ENCODE results near the gene PDE9A.

Gene PDE9A

DNA sequence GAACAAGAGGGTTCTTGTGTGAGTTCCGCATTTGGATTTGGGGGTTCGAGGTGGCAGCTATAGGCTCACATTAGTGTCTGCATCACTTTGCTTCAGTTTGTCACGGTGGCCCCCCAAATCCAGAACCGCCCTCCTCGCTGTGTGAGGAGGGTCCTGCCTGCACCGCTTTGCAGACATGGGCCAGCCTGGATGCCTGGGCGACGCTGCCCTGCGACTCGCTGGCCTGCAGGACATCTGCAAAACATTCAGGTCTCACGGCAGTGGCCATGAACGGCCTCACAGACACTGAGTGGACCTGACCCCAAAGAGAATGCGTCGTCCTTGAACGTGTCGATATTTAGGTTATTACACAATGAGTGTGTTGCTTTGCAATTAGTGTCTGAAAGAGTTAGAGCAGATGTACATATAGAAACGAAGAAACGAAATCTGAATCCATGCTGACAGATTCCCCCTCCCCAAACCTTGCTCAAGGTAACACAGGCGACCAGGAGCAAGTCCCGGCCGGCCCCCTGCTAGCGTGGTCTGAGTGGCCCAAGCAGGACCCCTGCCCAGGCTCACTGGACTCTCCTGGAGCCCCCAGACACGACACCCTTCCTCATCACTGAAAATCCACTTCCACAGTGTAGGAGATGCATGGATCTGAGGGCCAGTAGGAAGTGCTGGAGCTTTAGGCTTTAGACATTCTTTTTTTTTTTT is 20.4 kb downstream of the PDE9A start:
- DNase-seq: no peak

GRCh38 chr21:42674351-42674940 is 21.0 kb downstream of the PDE9A start:
- DNase-seq: no peak

- DNase-seq: no peak
Measured at GRCh38 chr21:42675403-42675802, 22.0 kb downstream of the PDE9A start.

GRCh38 chr21:42676808-42677207 is 23.4 kb downstream of the PDE9A start:
- DNase-seq: no peak

- peak; percentile 70 for DNase-seq
Measured at GRCh38 chr21:42677339-42678321, 24.2 kb downstream of the PDE9A start.

DNA sequence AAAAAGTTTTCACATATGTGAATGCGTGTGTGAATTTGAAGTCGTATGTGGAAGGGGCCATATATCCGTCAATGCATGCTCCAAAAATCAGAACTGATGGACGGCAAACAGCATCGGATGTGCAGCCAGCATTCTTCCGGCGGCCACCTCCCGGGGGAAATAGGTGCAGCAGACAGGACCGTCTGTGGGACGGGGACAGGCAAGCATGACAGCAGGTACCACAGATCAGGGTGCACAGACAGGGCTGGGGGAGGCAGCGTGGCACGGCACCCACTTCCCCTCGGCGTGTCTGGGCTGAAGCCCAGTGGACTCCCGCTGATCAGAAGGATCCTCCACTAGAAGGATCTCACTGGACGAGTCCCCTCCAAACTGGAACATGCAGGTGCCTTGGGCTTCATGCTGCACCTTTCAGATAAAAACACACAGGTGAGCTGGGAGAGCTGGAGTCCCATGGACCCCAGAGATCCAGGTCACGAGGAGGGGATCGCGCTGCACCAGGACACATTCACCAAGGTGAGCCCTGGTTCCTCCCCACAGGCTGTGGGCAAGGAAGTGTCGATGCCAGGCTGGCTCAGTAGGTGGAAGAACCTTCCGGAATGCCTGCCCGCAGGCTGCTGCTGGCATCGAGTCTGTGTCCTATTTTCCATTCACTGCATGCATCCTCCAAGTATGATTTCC is 25.3 kb downstream of the PDE9A start:
- no peak for DNase-seq

DNA sequence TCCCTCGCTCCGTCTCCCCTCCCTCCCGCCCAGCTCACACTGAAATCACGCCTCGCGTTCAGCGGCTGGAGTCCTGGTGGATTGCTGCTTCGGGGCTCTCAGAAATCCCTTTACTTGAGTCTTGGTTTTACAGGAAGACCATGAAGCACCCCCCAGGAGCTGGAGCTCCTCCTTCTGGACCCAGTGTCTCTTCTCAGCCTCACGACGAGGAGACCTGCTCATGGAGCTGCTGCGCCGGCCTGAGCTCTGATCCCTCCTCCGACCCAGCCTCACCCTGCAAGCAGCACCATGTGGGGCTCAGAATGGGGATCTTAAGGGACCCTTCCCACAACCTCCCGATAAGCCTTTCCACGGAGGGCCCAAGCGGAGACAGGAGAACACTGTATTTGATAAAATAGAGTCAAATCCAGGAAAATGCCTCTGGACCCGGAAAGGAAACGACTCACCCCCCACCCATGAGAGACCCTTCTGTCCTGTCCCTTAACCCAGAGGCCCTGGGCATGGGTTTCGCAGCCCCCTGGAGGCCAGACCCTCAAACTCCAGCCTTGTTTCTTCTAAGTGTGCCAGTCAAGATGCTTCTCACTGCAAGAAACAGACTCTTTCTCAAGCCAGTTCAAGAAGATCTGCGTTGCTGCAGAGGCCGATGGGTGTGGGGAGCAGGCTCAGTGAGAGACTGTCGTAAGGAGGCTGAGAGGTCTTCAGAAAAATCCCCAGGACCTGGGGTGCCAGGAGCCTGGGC is 26.1 kb downstream of the PDE9A start:
- DNase-seq: no peak

GRCh38 chr21:42680058-42680330 is 26.6 kb downstream of the PDE9A start:
- no peak for DNase-seq

GRCh38 chr21:42680429-42680828 is 27.0 kb downstream of the PDE9A start:
- no peak for DNase-seq

- no peak for DNase-seq
Measured at GRCh38 chr21:42681296-42682206, 28.1 kb downstream of the PDE9A start.

- no peak for DNase-seq
Measured at GRCh38 chr21:42682661-42683210, 29.3 kb downstream of the PDE9A start.

DNA sequence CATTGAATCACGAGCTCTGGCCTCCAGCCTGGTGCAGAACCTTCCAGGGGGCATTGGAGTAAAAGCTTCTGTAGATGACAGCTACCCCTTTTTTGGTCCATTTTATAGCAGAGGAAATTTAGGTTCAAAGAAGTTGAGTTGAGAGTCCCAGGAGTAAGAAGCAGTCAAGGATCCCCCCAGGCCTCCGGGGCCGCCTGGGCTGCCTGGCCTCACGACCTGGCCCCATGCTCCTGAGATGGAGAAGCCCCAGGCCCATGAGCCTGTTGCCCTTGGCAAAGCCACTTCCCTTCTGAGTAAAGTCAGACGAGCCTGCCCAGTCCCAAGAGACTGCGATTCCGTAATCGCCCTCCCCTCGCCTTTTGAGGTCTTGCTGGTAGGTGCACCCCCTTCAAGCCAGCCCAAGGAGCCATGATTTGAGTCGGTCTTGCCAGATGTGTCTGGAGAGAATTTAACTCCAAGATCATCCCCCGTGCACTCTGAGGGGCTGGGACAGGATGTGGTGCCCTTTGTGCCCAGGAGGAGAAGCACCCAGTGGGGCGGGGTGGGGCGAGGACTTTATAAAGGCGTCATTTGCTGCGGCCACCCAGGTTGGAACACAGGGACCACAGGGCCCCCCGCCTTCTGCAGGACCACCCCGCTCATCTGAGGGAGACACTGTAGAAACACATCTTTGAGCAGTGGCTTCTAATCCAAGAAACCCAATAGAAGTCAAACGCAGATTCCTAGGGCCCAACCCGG is 30.1 kb downstream of the PDE9A start:
- DNase-seq: no peak

- DNase-seq: peak; percentile 43
Measured at GRCh38 chr21:42684109-42684916, 30.9 kb downstream of the PDE9A start.

GRCh38 chr21:42685036-42685435 is 31.6 kb downstream of the PDE9A start:
- no peak for DNase-seq

DNA sequence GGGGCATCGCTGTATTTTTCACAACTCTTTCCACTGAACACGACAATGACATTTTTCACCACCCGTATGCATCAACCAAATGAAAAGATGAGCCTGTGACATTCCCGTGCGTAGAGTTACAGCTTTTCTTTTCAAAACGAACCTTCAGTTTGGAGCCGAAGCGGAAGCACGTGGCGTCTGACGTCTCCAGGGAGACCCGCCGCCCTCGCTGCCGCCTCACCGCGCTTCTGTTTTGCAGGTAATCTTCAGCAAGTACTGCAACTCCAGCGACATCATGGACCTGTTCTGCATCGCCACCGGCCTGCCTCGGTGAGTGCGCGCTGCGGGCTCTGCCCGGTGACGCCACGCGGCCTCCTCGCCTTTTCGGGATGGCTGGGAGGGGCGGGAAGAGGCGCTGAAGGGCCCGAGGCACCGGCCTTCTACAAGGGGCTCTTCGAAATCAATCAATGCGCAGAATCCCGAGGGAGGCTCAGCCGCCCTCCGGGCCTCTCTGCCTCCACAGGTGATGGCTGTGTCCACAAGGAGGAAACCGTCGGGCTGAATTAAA is 32.6 kb downstream of the PDE9A start:
- no peak for DNase-seq

DNA sequence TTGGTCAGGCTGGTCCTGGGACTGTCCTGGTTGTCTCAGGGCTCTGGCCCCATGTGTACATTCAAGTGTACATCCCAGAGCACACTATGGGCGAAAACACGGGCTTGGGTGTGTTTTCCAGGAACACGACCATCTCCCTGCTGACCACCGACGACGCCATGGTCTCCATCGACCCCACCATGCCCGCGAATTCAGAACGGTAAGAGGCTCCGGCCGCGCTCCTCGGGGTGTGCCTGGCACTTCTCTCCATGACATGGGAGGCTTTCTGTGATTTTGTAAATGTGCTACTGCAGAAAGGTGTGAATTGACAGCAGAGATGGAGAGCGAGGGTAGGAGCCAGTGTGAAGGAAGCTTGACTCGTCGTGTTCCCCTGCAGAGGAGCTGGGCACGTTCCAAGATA is 34.4 kb downstream of the PDE9A start:
- no peak for DNase-seq

DNA sequence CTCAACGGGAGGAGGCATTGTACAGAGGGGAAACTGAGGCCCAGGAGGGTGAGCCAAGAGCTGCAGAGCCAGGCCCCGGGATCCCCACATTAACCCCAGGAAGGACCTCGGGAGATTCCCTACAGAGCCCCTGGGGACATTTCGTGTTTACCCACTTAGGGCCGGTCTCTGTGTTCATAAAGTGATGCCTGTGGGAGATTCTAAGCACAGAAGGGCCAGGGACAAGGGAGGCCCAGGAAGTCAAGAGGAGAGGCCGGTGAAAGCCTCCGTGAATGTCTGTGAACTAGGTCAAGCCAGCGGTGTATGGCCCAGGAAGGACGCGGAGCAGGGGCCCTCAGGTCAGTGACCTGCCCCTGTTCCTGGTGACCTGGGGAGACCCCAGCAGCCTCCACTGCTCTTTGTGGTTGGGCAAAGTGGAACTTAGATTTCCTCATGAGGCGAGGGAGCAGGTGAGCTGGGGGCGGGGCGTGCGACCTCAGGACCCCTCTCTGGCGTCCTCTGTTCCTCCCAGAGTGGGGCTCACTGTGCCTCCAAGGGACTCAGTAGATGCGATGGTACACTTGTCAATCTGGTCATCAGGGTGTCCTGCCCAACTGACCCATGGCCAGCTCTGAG is 34.9 kb downstream of the PDE9A start:
- no peak for DNase-seq

DNA sequence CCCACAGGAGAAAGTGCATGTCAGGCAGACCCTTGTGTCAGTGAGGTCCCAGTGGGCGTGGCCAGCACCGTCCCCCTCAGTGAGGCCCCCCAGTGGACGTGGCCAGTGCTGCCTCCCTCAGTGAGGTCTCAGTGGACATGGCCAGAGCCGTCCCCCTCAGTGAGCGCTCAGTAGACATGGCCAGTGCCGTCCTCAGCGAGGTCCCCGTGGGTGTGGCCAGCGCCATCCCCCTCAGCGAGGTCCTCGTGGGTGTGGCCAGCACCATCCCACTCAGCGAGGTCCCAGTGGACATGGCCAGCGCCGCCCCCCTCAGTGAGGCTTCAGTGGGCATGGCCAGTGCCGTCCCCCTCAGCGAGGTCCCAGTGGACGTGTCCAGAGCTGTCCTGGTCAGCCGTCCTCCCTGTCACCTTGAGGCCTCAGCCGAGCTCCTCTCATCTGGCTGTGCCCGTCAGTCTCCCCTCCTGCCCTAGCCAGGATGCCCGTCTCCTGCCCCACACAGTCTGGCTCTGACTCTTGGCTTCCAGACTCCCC is 35.5 kb downstream of the PDE9A start:
- no peak for DNase-seq

GRCh38 chr21:42690586-42690985 is 37.2 kb downstream of the PDE9A start:
- no peak for DNase-seq

Measured in MV-4-11 (cell line).